Kidney (tissue), 14 donors: ENCODE data around the gene OR7A10. TPM values are rescaled to one million over a fixed set of nuclear protein-coding genes. Genes with fewer than 3 reads are reported as not detected.

Experiments
- DNase-seq, 5 donors: peaks; one replicate each; pipeline ENCODE4 v3.0.0-alpha.2; 2013 to 2020
- FAIRE-seq: peaks from 2 replicates; lab custom pipeline; 2012; peaks lifted over from hg19 to GRCh38; lab: Jason Lieb, UNC
- H3K27ac ChIP-seq, 2 donors: one replicate each; pipeline ENCODE4 v1.7.0; 2013; ENCODE audit warnings: low read depth in 2 of 2, low read length in 2 of 2, inconsistent platforms in 1 of 2
- H3K27me3 ChIP-seq: one replicate; pipeline ENCODE4 v1.7.1; 2013; ENCODE audit warnings: low read length, inconsistent platforms; ENCODE audit not compliant: control insufficient read depth, insufficient read depth
- H3K36me3 ChIP-seq, 3 donors: one replicate each; pipeline versions ENCODE4 v1.7.0 to v1.7.1; 2013; ENCODE audit warnings: low read length in 3 of 3, control low read depth in 1 of 3, inconsistent platforms in 1 of 3; ENCODE audit not compliant: insufficient read depth in 3 of 3, control insufficient read depth in 2 of 3
- H3K4me1 ChIP-seq, 3 donors: one replicate each; pipeline versions ENCODE4 v1.7.0 to v1.7.1; 2013; ENCODE audit warnings: low read length in 3 of 3, inconsistent platforms in 1 of 3, low read depth in 1 of 3; ENCODE audit not compliant: control insufficient read depth in 2 of 3, insufficient read depth in 2 of 3
- H3K4me3 ChIP-seq, 3 donors: one replicate each; pipeline versions ENCODE4 v1.7.0 to v1.8.1; 2013; ENCODE audit warnings: low read length in 3 of 3, control low read depth in 1 of 3, inconsistent platforms in 1 of 3
- H3K9ac ChIP-seq, 3 donors: one replicate each; pipeline versions ENCODE4 v1.7.0 to v1.7.1; 2013; ENCODE audit warnings: low read length in 3 of 3, control low read depth in 1 of 3, inconsistent platforms in 1 of 3
- H3K9me3 ChIP-seq, 3 donors: one replicate each; pipeline versions ENCODE4 v1.7.0 to v1.7.1; 2013; ENCODE audit warnings: low read length in 3 of 3, control low read depth in 1 of 3, inconsistent platforms in 1 of 3; ENCODE audit not compliant: control insufficient read depth in 2 of 3, insufficient read depth in 1 of 3
- intact Hi-C: fragments of 100-400 bp; cut with DNase I; formaldehyde crosslinking; loops from one replicate; pipeline ENCODE4 v1.11.1; 2022
- polyA plus RNA-seq: library from polyadenylated mRNA; stranded (reverse); fragments of 350-450 nt; fragmentation: Illumina TruSeq; extraction: RNeasy Lipid Tissue Mini Kit (QIAGEN cat#74804); gene quantifications from one replicate; pipeline ENCODE4 v1.2.3, GENCODE V29; 2014; ENCODE audit warnings: low read depth, low replicate concordance; ENCODE audit not compliant: insufficient read depth
- total RNA-seq: library from RNA; stranded (reverse); fragmentation: NEBNext Ultra II Directional; extraction: Animal tissue kit (Norgen Biotek cat#: 25700); gene quantifications from one replicate; pipeline ENCODE4 v1.2.1, GENCODE V29; 2021
- TF ChIP-seq, protein P1 (sequence below): IDR thresholded peaks from 3 replicates; pipeline ENCODE4 v1.5.1; 2012; ENCODE audit warnings: mild to moderate bottlenecking, moderate library complexity, borderline replicate concordance; ENCODE audit not compliant: insufficient read depth; ENCODE audit errors: extremely low read depth
- donor health status: control.
- donor health status: control.
- donor health status: control.
- donor health status: control.
- donor health status: control.
- donor health status: DM: yes; HTN: yes; CAD: no.
- donor health status: Normal renal cell carcinoma (clear cell type).

Gene OR7A10
- total and polyA plus RNA-seq, 2 donors from 2014 or later = not detected

- intact Hi-C loops = no loop called here
Observed at GRCh38 chr19:14804765-14805164, 44.0 kb downstream of the OR7A10 start.

GRCh38 chr19:14798760-14799159, 50.0 kb downstream of the OR7A10 start:
- no peaks in the 10 kb centered on the region for H3K27me3 ChIP-seq
- intact Hi-C loops = no loop called here
- H3K9me3 ChIP-seq = no peaks in the 10 kb centered on the region
- FAIRE-seq (no peak), DNase-seq (no peak)
- H3K9ac ChIP-seq = no peak overlapping the region
- H3K4me1 ChIP-seq = no peaks in the 10 kb centered on the region
- no peak overlapping the region for H3K27ac ChIP-seq
- H3K36me3 ChIP-seq = no peaks in the 10 kb centered on the region
- H3K4me3 ChIP-seq = no peak overlapping the region
- TF ChIP-seq, protein P1, sequence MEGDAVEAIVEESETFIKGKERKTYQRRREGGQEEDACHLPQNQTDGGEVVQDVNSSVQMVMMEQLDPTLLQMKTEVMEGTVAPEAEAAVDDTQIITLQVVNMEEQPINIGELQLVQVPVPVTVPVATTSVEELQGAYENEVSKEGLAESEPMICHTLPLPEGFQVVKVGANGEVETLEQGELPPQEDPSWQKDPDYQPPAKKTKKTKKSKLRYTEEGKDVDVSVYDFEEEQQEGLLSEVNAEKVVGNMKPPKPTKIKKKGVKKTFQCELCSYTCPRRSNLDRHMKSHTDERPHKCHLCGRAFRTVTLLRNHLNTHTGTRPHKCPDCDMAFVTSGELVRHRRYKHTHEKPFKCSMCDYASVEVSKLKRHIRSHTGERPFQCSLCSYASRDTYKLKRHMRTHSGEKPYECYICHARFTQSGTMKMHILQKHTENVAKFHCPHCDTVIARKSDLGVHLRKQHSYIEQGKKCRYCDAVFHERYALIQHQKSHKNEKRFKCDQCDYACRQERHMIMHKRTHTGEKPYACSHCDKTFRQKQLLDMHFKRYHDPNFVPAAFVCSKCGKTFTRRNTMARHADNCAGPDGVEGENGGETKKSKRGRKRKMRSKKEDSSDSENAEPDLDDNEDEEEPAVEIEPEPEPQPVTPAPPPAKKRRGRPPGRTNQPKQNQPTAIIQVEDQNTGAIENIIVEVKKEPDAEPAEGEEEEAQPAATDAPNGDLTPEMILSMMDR = no peak

More at GRCh38 chr19:14804765-14805164, 44.0 kb downstream of the OR7A10 start:
- DNase-seq (no peak), FAIRE-seq (no peak)
- no peaks in the 10 kb centered on the region for H3K9me3 ChIP-seq
- H3K9ac ChIP-seq = no peak overlapping the region
- no peaks in the 10 kb centered on the region for H3K4me1 ChIP-seq
- H3K27ac ChIP-seq = no peak overlapping the region
- H3K4me3 ChIP-seq = no peak overlapping the region
- H3K27me3 ChIP-seq = no peaks in the 10 kb centered on the region
- TF ChIP-seq, protein P1 = no peak
- H3K36me3 ChIP-seq = no peaks in the 10 kb centered on the region

DNA sequence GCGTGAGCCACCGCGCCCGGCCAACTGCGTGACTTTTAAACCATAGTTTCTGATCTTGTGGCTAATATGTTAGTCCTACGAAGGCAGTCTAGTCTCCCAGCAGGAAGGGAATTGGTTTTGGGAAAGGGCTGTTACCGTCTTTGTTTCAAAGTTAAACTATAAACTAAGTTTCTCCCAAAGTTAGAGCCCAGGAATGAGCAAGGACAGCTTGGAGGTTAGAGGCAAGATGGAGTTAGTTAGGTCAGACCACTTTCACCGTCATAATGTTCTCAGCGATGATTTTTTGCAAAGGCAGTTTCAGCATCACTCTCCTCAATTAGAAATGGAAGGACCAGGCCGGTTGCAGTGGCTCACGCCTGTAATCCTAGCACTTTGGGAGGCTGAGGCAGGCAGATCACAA, 52.7 kb downstream of the OR7A10 start:
- intact Hi-C loops = no loop called here

More for the DNA sequence above, 52.7 kb downstream of the OR7A10 start:
- no peaks in the 10 kb centered on the region for H3K27me3 ChIP-seq
- DNase-seq = no peak
- H3K4me1 ChIP-seq = no peaks in the 10 kb centered on the region
- FAIRE-seq = no peak
- TF ChIP-seq, protein P1 = no peak
- no peak overlapping the region for H3K4me3 ChIP-seq
- no peaks in the 10 kb centered on the region for H3K36me3 ChIP-seq
- H3K27ac ChIP-seq = no peak overlapping the region
- no peaks in the 10 kb centered on the region for H3K9me3 ChIP-seq
- H3K9ac ChIP-seq = no peak overlapping the region
